GM06990 (cell line): ENCODE data around the gene NUDCD3.
A peak's percentile ranks its signal among the peaks of the same experiment; 100 is the strongest.

Experiments
- DNase-seq: peaks from one replicate; pipeline ENCODE4 v3.0.0-alpha.2; 2011; ENCODE audit not compliant: insufficient read length; ENCODE audit errors: extremely low read depth
- H3K27me3 ChIP-seq: replicated peaks from 2 replicates; pipeline ENCODE4 v1.6.0; 2011; ENCODE audit warnings: low read length; ENCODE audit not compliant: control insufficient read depth, insufficient read depth
- H3K36me3 ChIP-seq: 2 replicates; pipeline ENCODE4 v1.5.1; 2011; ENCODE audit warnings: low read length; ENCODE audit not compliant: control insufficient read depth, insufficient read depth
- H3K4me3 ChIP-seq: replicated peaks from 2 replicates; pipeline ENCODE4 v1.5.1; 2011; ENCODE audit warnings: low read depth, mild to moderate bottlenecking, control low read depth, low read length
- TF ChIP-seq, protein P1 (sequence below): IDR thresholded peaks from 2 replicates; pipeline ENCODE4 v1.5.1; 2011; ENCODE audit warnings: low read length, control low read depth, mild to moderate bottlenecking, inconsistent platforms; ENCODE audit not compliant: insufficient read depth, poor library complexity, severe bottlenecking

Gene NUDCD3

GRCh38 chr7:44498230-44498954, 7.9 kb upstream of the NUDCD3 start:
- TF ChIP-seq, protein P1, sequence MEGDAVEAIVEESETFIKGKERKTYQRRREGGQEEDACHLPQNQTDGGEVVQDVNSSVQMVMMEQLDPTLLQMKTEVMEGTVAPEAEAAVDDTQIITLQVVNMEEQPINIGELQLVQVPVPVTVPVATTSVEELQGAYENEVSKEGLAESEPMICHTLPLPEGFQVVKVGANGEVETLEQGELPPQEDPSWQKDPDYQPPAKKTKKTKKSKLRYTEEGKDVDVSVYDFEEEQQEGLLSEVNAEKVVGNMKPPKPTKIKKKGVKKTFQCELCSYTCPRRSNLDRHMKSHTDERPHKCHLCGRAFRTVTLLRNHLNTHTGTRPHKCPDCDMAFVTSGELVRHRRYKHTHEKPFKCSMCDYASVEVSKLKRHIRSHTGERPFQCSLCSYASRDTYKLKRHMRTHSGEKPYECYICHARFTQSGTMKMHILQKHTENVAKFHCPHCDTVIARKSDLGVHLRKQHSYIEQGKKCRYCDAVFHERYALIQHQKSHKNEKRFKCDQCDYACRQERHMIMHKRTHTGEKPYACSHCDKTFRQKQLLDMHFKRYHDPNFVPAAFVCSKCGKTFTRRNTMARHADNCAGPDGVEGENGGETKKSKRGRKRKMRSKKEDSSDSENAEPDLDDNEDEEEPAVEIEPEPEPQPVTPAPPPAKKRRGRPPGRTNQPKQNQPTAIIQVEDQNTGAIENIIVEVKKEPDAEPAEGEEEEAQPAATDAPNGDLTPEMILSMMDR: no peak
- no peaks in the 10 kb centered on the region for H3K27me3 ChIP-seq
- no peak for DNase-seq
- no peak overlapping the region for H3K4me3 ChIP-seq
- H3K36me3 ChIP-seq: no peaks in the 10 kb centered on the region

GRCh38 chr7:44497155-44498027, 6.9 kb upstream of the NUDCD3 start:
- no peaks in the 10 kb centered on the region for H3K27me3 ChIP-seq
- no peaks in the 10 kb centered on the region for H3K36me3 ChIP-seq
- H3K4me3 ChIP-seq: no peak overlapping the region
- TF ChIP-seq, protein P1: no peak
- DNase-seq: no peak

DNA sequence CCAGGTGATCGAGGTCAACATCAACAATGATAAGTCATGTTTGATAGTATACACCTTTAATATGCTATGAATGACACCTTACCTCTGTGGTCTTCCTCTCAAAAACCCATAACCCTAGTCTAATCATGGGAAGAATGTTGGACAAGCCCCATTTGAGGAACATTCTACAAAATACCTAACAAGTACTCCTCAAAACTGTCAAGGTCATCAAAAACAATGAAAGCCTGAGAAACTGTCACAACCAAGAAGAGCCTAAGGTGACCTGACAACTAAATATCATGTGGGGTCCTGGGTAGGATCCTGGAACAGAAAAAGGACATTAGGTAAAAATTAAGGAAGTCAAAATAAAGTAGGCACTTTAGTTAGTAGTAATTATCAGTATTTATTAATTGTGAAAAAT, 5.9 kb upstream of the NUDCD3 start:
- Histone ChIP-seq H3K36me3 (no peaks in the 10 kb centered on the region), H3K4me3 (no peak overlapping the region), H3K27me3 (no peaks in the 10 kb centered on the region)
- TF ChIP-seq, protein P1: no peak
- no peak for DNase-seq

DNA sequence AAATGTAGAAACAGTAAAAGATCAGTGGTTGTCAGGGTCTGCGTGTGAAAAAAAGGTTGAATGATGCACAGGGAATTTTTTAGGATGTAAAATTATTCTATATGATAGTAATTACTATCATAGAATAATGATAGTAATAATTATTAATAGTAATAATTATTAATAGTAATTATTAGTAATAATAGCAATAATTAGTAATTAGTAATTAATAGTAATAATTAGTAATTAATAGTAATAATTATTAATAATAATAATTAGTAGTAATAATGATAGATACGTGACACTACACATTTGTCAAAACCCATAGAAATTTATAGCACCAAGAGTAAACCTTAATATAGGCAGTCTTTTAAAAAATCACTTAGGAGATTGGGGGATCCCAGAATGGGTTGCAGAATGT, 4.5 kb upstream of the NUDCD3 start:
- DNase-seq: no peak
- Histone ChIP-seq H3K36me3 (no peaks in the 10 kb centered on the region), H3K4me3 (no peak overlapping the region), H3K27me3 (no peaks in the 10 kb centered on the region)
- TF ChIP-seq, protein P1: no peak

GRCh38 chr7:44491229-44491628, 771 bp upstream of the NUDCD3 start:
- TF ChIP-seq, protein P1: no peak
- Histone ChIP-seq H3K4me3 (peak overlapping the region; percentile 94), H3K27me3 (no peaks in the 10 kb centered on the region), H3K36me3 (no peaks in the 10 kb centered on the region)
- no peak for DNase-seq
